GM10847 (cell line): ENCODE results near the gene C19orf47.

Experiments
- POLR2A ChIP-seq: IDR thresholded peaks from 2 replicates; pipeline ENCODE4 v1.6.1; 2011; ENCODE audit not compliant: insufficient read length; ENCODE audit errors: extremely low read depth

C19orf47 gene

DNA sequence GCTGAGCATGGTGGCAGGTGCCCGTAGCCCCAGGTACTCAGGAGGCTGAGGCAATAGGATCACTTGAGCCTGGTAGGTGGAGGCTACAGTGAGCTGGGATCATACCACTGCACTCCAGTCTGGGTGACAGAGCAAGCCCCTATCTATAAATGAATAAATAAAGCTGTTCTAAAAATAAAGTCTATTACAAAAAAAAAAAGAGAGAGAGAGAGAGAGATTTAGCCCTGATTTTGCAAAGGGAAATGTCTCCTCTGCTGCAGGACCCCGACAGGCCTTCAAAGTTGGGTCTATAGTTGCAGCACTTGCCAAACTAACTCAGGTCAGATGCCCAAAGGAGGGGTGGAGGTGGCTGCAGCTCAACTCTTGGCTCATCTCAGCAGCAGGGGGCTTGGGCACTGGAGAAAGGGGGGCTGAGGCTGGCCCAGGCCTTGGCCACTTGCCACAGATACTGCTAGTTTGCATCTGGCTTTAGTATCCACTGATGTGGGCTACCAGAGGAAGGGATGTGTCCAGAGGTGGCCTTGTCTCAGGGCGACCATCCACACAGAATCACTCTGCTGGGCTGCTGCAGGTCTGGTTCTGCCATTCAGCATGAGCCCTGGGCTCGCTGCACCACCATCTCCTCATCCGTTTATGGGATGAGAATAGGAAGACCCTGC, 32.3 kb downstream of the C19orf47 start:
- TF ChIP-seq POLR2A = no peak

GRCh38 chr19:40314656-40315055, 33.5 kb downstream of the C19orf47 start:
- no peak for TF ChIP-seq POLR2A

DNA sequence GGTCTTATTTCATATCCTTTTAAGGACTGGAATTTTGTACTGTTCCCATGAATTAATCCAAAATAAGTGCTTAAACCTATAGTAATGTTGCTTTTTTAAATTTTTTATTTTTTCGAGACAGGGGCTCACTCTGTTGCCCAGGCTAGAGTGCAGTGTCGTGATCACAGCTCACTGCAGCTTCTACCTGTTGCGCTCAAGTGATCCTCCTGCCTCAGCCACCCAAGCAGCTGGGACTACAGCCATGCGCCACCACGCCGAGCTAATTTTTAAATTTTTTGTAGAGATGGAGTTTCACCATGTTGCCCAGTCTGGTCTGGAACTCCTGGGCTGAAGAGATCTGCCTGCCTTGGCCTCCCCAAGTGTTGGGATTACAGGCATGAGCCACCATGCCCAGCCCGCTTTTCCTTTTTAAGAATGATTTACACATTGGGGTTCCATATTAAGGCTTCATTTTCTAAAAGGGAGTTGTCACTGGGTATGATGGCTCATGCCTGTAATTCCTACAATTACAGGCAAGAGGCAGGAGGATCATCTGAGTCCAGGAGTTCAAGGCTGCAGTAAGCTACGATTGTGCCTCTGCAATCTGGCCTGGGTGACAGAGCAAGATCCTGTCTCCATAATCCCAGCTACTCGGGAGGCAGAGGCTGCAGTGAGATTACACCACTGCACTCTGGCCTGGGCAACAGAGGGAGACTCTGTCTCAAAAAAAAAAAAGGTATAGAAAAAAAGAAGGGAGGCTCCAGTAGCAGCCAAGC, 34.8 kb downstream of the C19orf47 start:
- TF ChIP-seq POLR2A = no peak

DNA sequence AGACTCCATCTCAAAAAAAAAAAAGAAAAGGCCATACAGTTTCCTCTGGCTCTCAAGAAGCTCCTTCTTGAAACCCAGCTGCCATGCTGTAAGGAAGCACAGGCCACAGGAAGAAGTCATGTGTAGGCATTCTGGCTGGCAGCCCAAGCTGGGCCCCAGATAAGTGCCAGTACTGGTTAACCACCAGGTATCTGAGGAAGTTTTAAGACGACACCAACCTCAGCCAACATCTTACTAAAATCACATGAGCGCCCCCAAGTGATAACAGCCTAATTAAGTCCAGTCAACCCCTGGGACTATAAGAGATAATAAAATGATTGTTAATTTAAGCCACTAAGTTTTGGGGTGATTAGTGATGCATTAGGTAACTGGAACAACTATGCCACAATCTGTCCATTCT, 35.7 kb downstream of the C19orf47 start:
- no peak for TF ChIP-seq POLR2A

DNA sequence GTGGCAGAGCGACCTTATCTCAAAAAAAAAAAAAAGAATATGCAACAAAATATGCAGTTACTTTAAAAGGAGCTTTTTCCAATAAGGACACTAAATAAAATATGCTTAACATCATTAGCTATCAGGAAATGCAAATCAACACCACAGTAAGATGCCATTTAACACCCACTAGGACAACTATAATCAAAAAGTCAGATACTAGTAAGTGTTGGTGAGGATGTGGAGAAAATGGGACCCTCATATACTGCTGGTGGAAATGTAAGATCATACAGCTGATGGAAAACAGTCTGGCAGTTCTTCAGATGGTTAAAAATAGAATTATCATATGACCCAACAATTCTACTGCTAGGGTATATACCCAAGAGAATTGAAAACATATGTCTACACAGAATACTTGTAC, 38.5 kb downstream of the C19orf47 start:
- no peak for TF ChIP-seq POLR2A

GRCh38 chr19:40305403-40305802, 42.8 kb downstream of the C19orf47 start:
- TF ChIP-seq POLR2A = no peak

DNA sequence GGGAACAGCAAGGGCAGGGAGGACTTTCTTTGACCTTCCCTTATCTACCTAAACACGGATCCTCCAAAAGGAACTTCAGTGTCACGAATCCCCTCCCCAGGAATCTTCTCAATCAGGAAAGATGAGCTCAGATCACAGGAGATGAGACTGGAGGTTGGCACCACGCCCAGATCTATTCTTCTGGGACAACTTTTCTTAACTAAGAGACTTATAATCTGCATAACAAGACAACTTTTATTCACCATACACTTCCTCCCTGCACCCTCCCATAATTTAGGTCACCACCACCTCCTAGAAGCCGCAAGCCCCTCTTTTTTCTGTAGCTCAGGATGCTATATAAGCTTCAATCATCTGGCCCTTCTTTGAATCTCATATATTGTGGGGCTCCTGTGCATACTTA, 43.9 kb downstream of the C19orf47 start:
- TF ChIP-seq POLR2A = no peak

GRCh38 chr19:40303765-40304164, 44.4 kb downstream of the C19orf47 start:
- no peak for TF ChIP-seq POLR2A

- TF ChIP-seq POLR2A = no peak
These were observed 45.8 kb downstream of the C19orf47 start for GRCh38 chr19:40302224-40303011.

DNA sequence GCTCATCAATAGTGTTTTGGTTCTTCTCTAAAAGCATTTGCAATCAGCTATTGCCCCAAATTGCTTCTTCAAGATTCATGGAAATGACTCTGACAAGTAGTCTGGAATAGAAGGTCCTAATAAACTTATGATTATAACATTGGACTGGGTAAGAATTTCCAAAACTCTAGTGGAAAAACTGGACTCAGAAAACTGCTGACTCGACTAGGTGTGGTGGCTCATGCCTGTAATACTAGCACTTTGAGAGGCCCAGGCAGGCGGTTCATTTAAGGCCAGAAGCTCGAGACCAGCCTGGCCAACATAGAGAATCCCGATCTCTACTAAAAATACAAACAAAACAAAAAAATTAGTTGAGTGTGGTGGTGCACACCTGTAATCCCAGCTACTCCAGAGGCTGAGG, 47.5 kb downstream of the C19orf47 start:
- no peak for TF ChIP-seq POLR2A

GRCh38 chr19:40298026-40298425, 50.2 kb downstream of the C19orf47 start:
- TF ChIP-seq POLR2A = no peak

DNA sequence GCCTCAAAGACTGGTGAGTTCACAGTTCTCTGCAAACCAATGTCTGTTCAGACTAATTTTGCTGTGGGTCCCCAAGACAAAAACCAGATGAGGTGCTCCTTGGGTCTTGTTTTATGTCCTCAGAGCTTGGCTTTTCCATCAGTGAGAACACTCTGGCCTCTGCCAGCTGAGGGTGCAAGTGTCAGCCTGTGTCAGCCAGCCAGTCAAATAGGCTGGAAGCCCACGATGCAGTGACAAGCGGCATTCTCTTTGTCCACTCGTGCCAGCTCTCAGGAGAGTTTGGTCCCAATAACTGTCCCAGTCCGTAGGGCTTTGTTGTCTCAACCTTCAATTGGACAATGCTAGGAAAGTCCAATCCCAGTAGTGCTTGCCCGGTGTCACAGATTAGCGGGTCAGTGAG, 53.6 kb downstream of the C19orf47 start:
- TF ChIP-seq POLR2A = no peak

- no peak for TF ChIP-seq POLR2A
These were observed 61.2 kb downstream of the C19orf47 start for GRCh38 chr19:40286971-40287421.

GRCh38 chr19:40286235-40286970, 61.8 kb downstream of the C19orf47 start:
- TF ChIP-seq POLR2A = no peak
